Gastrocnemius medialis (tissue), 4 donors: ENCODE measurements around the gene GAGE13. TPM values are rescaled to one million over a fixed set of nuclear protein-coding genes. Genes with fewer than 3 reads are reported as not detected.
"Not testable (repeated sequence)": the region's sequence is repeated elsewhere in the genome, so short reads cannot be mapped to it uniquely, and the experiment has no call there.

Experiments used
- ATAC-seq, 2 donors: fragments of 150-250 bp; one replicate each; pipeline ENCODE4 v1.9.1; 2016
- DNase-seq, 2 donors: peaks; one replicate each; pipeline ENCODE4 v3.0.0-alpha.2; 2019
- H3K27ac ChIP-seq, 4 donors: fragments of 200-600 bp; sonication (generic); 1 replicate in 1 of 4; 2 replicates in 3 of 4; pipeline ENCODE4 v1.5.1; 2016 to 2018; ENCODE audit warnings: mild to moderate bottlenecking in 2 of 4, moderate library complexity in 1 of 4
- H3K27me3 ChIP-seq, 3 donors: fragments of 200-600 bp; sonication (generic) in 2 of 3; 1 replicate in 1 of 3; 2 replicates in 2 of 3; pipeline versions ENCODE4 v1.5.1 to v1.6.0; 2016 to 2019; ENCODE audit warnings: mild to moderate bottlenecking in 1 of 3, moderate library complexity in 1 of 3
- H3K36me3 ChIP-seq, 2 donors: fragments of 200-600 bp; sonication (generic) in 1 of 2; one replicate each; pipeline ENCODE4 v1.5.1; 2017 to 2018
- H3K4me1 ChIP-seq, 2 donors: fragments of 200-600 bp; sonication (generic) in 1 of 2; one replicate each; pipeline ENCODE4 v1.5.1; 2016 to 2017; ENCODE audit warnings: mild to moderate bottlenecking in 2 of 2
- H3K4me3 ChIP-seq, 4 donors: fragments of 200-600 bp; sonication (generic) in 3 of 4; 1 replicate in 1 of 4; 2 replicates in 3 of 4; pipeline ENCODE4 v1.5.1; 2016 to 2019; ENCODE audit warnings: mild to moderate bottlenecking in 2 of 4
- H3K9me3 ChIP-seq, 3 donors: fragments of 200-600 bp; sonication (generic) in 2 of 3; 1 replicate in 1 of 3; 2 replicates in 2 of 3; pipeline ENCODE4 v1.5.1; 2016 to 2019
- CTCF ChIP-seq, 5 experiments: fragments of 450-650 bp in 3 of 5; fragments of 200-600 bp in 2 of 5; sonication (generic) in 2 of 5; IDR thresholded peaks in 4 of 5; conservative IDR thresholded peaks in 1 of 5; 1 replicate in 4 of 5; 2 replicates in 1 of 5; pipeline ENCODE4 v1.5.1; 2016 to 2019; ENCODE audit warnings: antibody characterized with exemption in 5 of 5, mild to moderate bottlenecking in 3 of 5, moderate library complexity in 3 of 5
- POLR2A ChIP-seq, 2 donors: fragments of 450-650 bp; IDR thresholded peaks; one replicate each; pipeline ENCODE4 v1.6.1; 2017; ENCODE audit warnings: antibody characterized with exemption in 2 of 2, mild to moderate bottlenecking in 2 of 2, moderate library complexity in 2 of 2
- in situ Hi-C, 4 donors: fragments of 200-750 bp; cut with MboI; loops; one replicate each; pipeline versions ENCODE4 v1.15.0 to v1.8.0; 2017; ENCODE audit warnings: low sequenced_read_pairs in 4 of 4
- intact Hi-C: fragments of 100-400 bp; cut with DNase I; formaldehyde crosslinking; loops from one replicate; pipeline ENCODE4 v1.15.1; 2023; ENCODE audit warnings: low total_unique reads
- total RNA-seq, 4 donors: library from RNA; depleted of rRNA; stranded (reverse); fragments of >200 nt; gene quantifications; one replicate each; pipeline versions ENCODE4 v1.1.0 to v1.2.3, GENCODE V29; 2016

Gene GAGE13
- total RNA-seq, 4 donors from 2014 or later: not detected

- intact Hi-C loops: no loop called here
- no peak within 1 kb of the TSS for H3K4me3 ChIP-seq
- no peaks in the 10 kb centered on the region for H3K9me3 ChIP-seq
- no peak for DNase-seq
- in situ Hi-C loops: no loop called here
- H3K27ac ChIP-seq: no peak within 1 kb of the TSS
- ATAC-seq: no peak
- H3K36me3 ChIP-seq: no peaks in the 10 kb centered on the region
- TF ChIP-seq CTCF (IDR thresholded peaks at IDR 0.05 in 4 of 5, conservative IDR thresholded peaks at IDR 0.05 in 1 of 5) (no peak), POLR2A (IDR thresholded peaks at IDR 0.05) (no peak)
- H3K27me3 ChIP-seq: no peaks in the 10 kb centered on the region
- no peaks in the 10 kb centered on the region for H3K4me1 ChIP-seq
These were observed 28.0 kb upstream of the GAGE13 start, which contains the start of gene GAGE10 for GRCh38 chrX:49303346-49303745. GAGE10 (plus strand) TSS chrX:49303646; CDS start chrX:49304860, 1,214 bp downstream.

- H3K4me3 ChIP-seq, H3K9me3 ChIP-seq, ATAC-seq, in situ Hi-C loops, DNase-seq, H3K27me3 ChIP-seq, H3K4me1 ChIP-seq, H3K36me3 ChIP-seq, intact Hi-C loops, H3K27ac ChIP-seq: not testable (repeated sequence)
These were observed 23.6 kb upstream of the GAGE13 start for GRCh38 chrX:49307775-49308174.

GRCh38 chrX:49308604-49309269 is 22.6 kb upstream of the GAGE13 start:
- ATAC-seq (peak in 1 of 2 donors; percentile 70), DNase-seq (no peak)
- Histone ChIP-seq H3K4me1 (no peaks in the 10 kb centered on the region), H3K27me3 (no peaks in the 10 kb centered on the region), H3K9me3 (no peaks in the 10 kb centered on the region), H3K36me3 (no peaks in the 10 kb centered on the region), H3K4me3 (peak overlapping the region; percentile 42 to 61 (median 48)), H3K27ac (peak overlapping the region; percentile 29 to 61 (median 44))
- TF ChIP-seq CTCF (IDR thresholded peaks at IDR 0.05 in 4 of 5, conservative IDR thresholded peaks at IDR 0.05 in 1 of 5) (no peak), POLR2A (IDR thresholded peaks at IDR 0.05) (no peak)
- in situ Hi-C loops (no loop called here), intact Hi-C loops (no loop called here)

GRCh38 chrX:49309401-49309981 is 21.9 kb upstream of the GAGE13 start:
- H3K4me3 ChIP-seq: peak overlapping the region; percentile 42 to 61 (median 48)
- H3K4me1 ChIP-seq: no peaks in the 10 kb centered on the region
- H3K27me3 ChIP-seq: no peaks in the 10 kb centered on the region
- DNase-seq: no peak
- no peaks in the 10 kb centered on the region for H3K36me3 ChIP-seq
- TF ChIP-seq CTCF (IDR thresholded peaks at IDR 0.05 in 4 of 5, conservative IDR thresholded peaks at IDR 0.05 in 1 of 5) (no peak), POLR2A (IDR thresholded peaks at IDR 0.05) (no peak)
- intact Hi-C loops: no loop called here
- peak overlapping the region; percentile 29 to 61 (median 44) for H3K27ac ChIP-seq
- no peaks in the 10 kb centered on the region for H3K9me3 ChIP-seq
- in situ Hi-C loops: no loop called here
- ATAC-seq: peak in 1 of 2 donors; percentile 51

- DNase-seq (no peak), ATAC-seq (no peak)
- no peaks in the 10 kb centered on the region for H3K9me3 ChIP-seq
- no peak for TF ChIP-seq CTCF (IDR thresholded peaks at IDR 0.05 in 4 of 5, conservative IDR thresholded peaks at IDR 0.05 in 1 of 5)
- TF ChIP-seq POLR2A (IDR thresholded peaks at IDR 0.05): no peak
- intact Hi-C loops: no loop called here
- in situ Hi-C loops: no loop called here
- no peaks in the 10 kb centered on the region for H3K27me3 ChIP-seq
- H3K36me3 ChIP-seq: no peaks in the 10 kb centered on the region
- no peaks in the 10 kb centered on the region for H3K4me1 ChIP-seq
- no peak overlapping the region for H3K27ac ChIP-seq
- H3K4me3 ChIP-seq: peak overlapping the region in 3 of 4 donors; percentile 47 to 61 (median 48)
These were observed 21.0 kb upstream of the GAGE13 start for GRCh38 chrX:49310371-49310770.
